Iris pigment epithelial cell (primary cell): ENCODE results near the gene SLC1A2.

Experiments used
- DNase-seq: peaks from one replicate; pipeline ENCODE4 v3.0.0-alpha.2; 2011; ENCODE audit warnings: low read depth

Gene SLC1A2

GRCh38 chr11:35376118-35376510 lies 43.2 kb downstream of the SLC1A2 start:
- DNase-seq, result no peak

- no peak for DNase-seq
Measured at GRCh38 chr11:35375332-35376117, 43.8 kb downstream of the SLC1A2 start.

GRCh38 chr11:35373284-35373933 lies 45.9 kb downstream of the SLC1A2 start:
- no peak for DNase-seq

- no peak for DNase-seq
Measured at GRCh38 chr11:35372565-35373283, 46.6 kb downstream of the SLC1A2 start.

- peak; percentile 91 for DNase-seq
Measured at GRCh38 chr11:35367491-35367890, 51.9 kb downstream of the SLC1A2 start.

GRCh38 chr11:35366798-35367197 lies 52.6 kb downstream of the SLC1A2 start:
- no peak for DNase-seq

GRCh38 chr11:35365961-35366360 lies 53.4 kb downstream of the SLC1A2 start:
- DNase-seq, result peak; percentile 49

GRCh38 chr11:35365395-35365794 lies 54.0 kb downstream of the SLC1A2 start:
- DNase-seq, result no peak

- peak; percentile 94 for DNase-seq
Measured at GRCh38 chr11:35363854-35364780, 55.2 kb downstream of the SLC1A2 start.

- no peak for DNase-seq
Measured at GRCh38 chr11:35363246-35363801, 56.0 kb downstream of the SLC1A2 start.

GRCh38 chr11:35362521-35362980 lies 56.8 kb downstream of the SLC1A2 start:
- no peak for DNase-seq

GRCh38 chr11:35360055-35360530 lies 59.3 kb downstream of the SLC1A2 start:
- no peak for DNase-seq

- no peak for DNase-seq
Measured at GRCh38 chr11:35359321-35360054, 59.9 kb downstream of the SLC1A2 start.

GRCh38 chr11:35358391-35358790 lies 61.0 kb downstream of the SLC1A2 start:
- no peak for DNase-seq

GRCh38 chr11:35357923-35358322 lies 61.4 kb downstream of the SLC1A2 start:
- peak; percentile 44 for DNase-seq

- no peak for DNase-seq
Measured at GRCh38 chr11:35355102-35355749, 64.1 kb downstream of the SLC1A2 start.

- DNase-seq, result no peak
Measured at GRCh38 chr11:35354644-35355043, 64.7 kb downstream of the SLC1A2 start.

GRCh38 chr11:35352077-35352888 lies 67.1 kb downstream of the SLC1A2 start:
- peak; percentile 67 for DNase-seq

GRCh38 chr11:35349897-35350296 lies 69.5 kb downstream of the SLC1A2 start:
- no peak for DNase-seq
